ENCODE data around the gene PPP1R14C.

PPP1R14C gene

GRCh38 chr6:150251566-150252186, 108.8 kb downstream of the PPP1R14C start:
- Histone ChIP-seq H3K4ac (ENCODE audit: low read length) (no peak overlapping the region), H3K27me3 (ENCODE audit: control insufficient read depth in 3 of 3, insufficient read depth in 3 of 3, low read depth in 1 of 3, low read length in 3 of 3) (no peaks in the 10 kb centered on the region), H4K8ac (ENCODE audit: low read depth, low read length) (no peak overlapping the region), H3K18ac (ENCODE audit: low read length) (no peak overlapping the region), H3K14ac (ENCODE audit: low read length) (no peak overlapping the region), H2AK5ac (ENCODE audit: low read depth, low read length) (no peak overlapping the region), H2BK15ac (ENCODE audit: low read length) (no peak overlapping the region), H3K4me2 (ENCODE audit: insufficient read depth, low read length, poor library complexity, severe bottlenecking) (no peak overlapping the region), H3K23ac (ENCODE audit: low read depth, low read length, poor library complexity) (no peak overlapping the region), H3K27ac (replicated peaks; ENCODE audit: low read length) (no peak overlapping the region), H2AFZ (ENCODE audit: low read length) (no peak overlapping the region), H2BK12ac (ENCODE audit: low read length) (no peak overlapping the region), H3K4me3 (ENCODE audit: low read length in 2 of 2) (no peak overlapping the region), H3K36me3 (replicated peaks in 1 of 2; ENCODE audit: control insufficient read depth in 2 of 2, insufficient read depth in 2 of 2, low read length in 2 of 2) (peaks cover 0 to 28% of the 10 kb centered on the region in 2 donors), H3K79me1 (ENCODE audit: low read depth, low read length) (no peaks in the 10 kb centered on the region), H3K9me3 (replicated peaks in 1 of 2; ENCODE audit: control insufficient read depth in 2 of 2, insufficient read depth in 1 of 2, low read depth in 1 of 2, low read length in 2 of 2) (peaks cover 4 to 29% of the 10 kb centered on the region in 2 donors), H3K9ac (ENCODE audit: low read depth, low read length, poor library complexity) (no peak overlapping the region), H3K4me1 (ENCODE audit: control insufficient read depth in 2 of 2, insufficient read depth in 1 of 2, low read depth in 1 of 2, low read length in 2 of 2) (peaks cover 5 to 6% of the 10 kb centered on the region in 2 donors), H2BK5ac (ENCODE audit: low read length) (no peak overlapping the region), H2BK120ac (ENCODE audit: low read depth, low read length) (no peak overlapping the region), H4K91ac (ENCODE audit: low read depth, low read length, poor library complexity) (no peak overlapping the region)
- DNase-seq (ENCODE audit: low spot score): no peak
- no CpG with 5 or more reads among the region's 6 CpGs for WGBS, 2 donors (ENCODE audit: extremely low coverage in 2 of 2, insufficient read length in 2 of 2, insufficient replicate concordance in 1 of 2)

- H3K79me1 ChIP-seq (ENCODE audit: low read depth, low read length): no peaks in the 10 kb centered on the region
- no peak overlapping the region for H3K14ac ChIP-seq (ENCODE audit: low read length)
- no peak overlapping the region for H3K4ac ChIP-seq (ENCODE audit: low read length)
- H2BK15ac ChIP-seq (ENCODE audit: low read length): no peak overlapping the region
- H3K4me3 ChIP-seq (ENCODE audit: low read length in 2 of 2): no peak overlapping the region
- no peak overlapping the region for H3K27ac ChIP-seq (replicated peaks; ENCODE audit: low read length)
- H3K9ac ChIP-seq (ENCODE audit: low read depth, low read length, poor library complexity): no peak overlapping the region
- WGBS, 2 donors (ENCODE audit: extremely low coverage in 2 of 2, insufficient read length in 2 of 2, insufficient replicate concordance in 1 of 2): no CpG with 5 or more reads among the region's 6 CpGs
- H3K4me2 ChIP-seq (ENCODE audit: insufficient read depth, low read length, poor library complexity, severe bottlenecking): no peak overlapping the region
- no peak overlapping the region for H2BK5ac ChIP-seq (ENCODE audit: low read length)
- H4K91ac ChIP-seq (ENCODE audit: low read depth, low read length, poor library complexity): no peak overlapping the region
- no peak overlapping the region for H3K18ac ChIP-seq (ENCODE audit: low read length)
- no peak overlapping the region for H3K23ac ChIP-seq (ENCODE audit: low read depth, low read length, poor library complexity)
- peaks cover 4 to 20% of the 10 kb centered on the region in 2 donors for H3K9me3 ChIP-seq (replicated peaks in 1 of 2; ENCODE audit: control insufficient read depth in 2 of 2, insufficient read depth in 1 of 2, low read depth in 1 of 2, low read length in 2 of 2)
- no peak overlapping the region for H2BK12ac ChIP-seq (ENCODE audit: low read length)
- H3K27me3 ChIP-seq (ENCODE audit: control insufficient read depth in 3 of 3, insufficient read depth in 3 of 3, low read depth in 1 of 3, low read length in 3 of 3): no peaks in the 10 kb centered on the region
- H2AK5ac ChIP-seq (ENCODE audit: low read depth, low read length): no peak overlapping the region
- no peak overlapping the region for H2AFZ ChIP-seq (ENCODE audit: low read length)
- H4K8ac ChIP-seq (ENCODE audit: low read depth, low read length): no peak overlapping the region
- no peak overlapping the region for H2BK120ac ChIP-seq (ENCODE audit: low read depth, low read length)
- DNase-seq (ENCODE audit: low spot score): no peak
- peaks cover 0 to 28% of the 10 kb centered on the region in 2 donors for H3K36me3 ChIP-seq (replicated peaks in 1 of 2; ENCODE audit: control insufficient read depth in 2 of 2, insufficient read depth in 2 of 2, low read length in 2 of 2)
- H3K4me1 ChIP-seq (ENCODE audit: control insufficient read depth in 2 of 2, insufficient read depth in 1 of 2, low read depth in 1 of 2, low read length in 2 of 2): peaks cover 5 to 6% of the 10 kb centered on the region in 2 donors
These were observed 110.0 kb downstream of the PPP1R14C start for GRCh38 chr6:150252714-150253444.

- Histone ChIP-seq H3K4me3 (ENCODE audit: low read length in 2 of 2) (no peak overlapping the region), H3K9me3 (replicated peaks in 1 of 2; ENCODE audit: control insufficient read depth in 2 of 2, insufficient read depth in 1 of 2, low read depth in 1 of 2, low read length in 2 of 2) (peaks cover 2 to 15% of the 10 kb centered on the region in 2 donors), H4K8ac (ENCODE audit: low read depth, low read length) (no peak overlapping the region), H2BK15ac (ENCODE audit: low read length) (no peak overlapping the region), H3K9ac (ENCODE audit: low read depth, low read length, poor library complexity) (no peak overlapping the region), H3K79me1 (ENCODE audit: low read depth, low read length) (no peaks in the 10 kb centered on the region), H3K27ac (replicated peaks; ENCODE audit: low read length) (no peak overlapping the region), H2AFZ (ENCODE audit: low read length) (no peak overlapping the region), H3K23ac (ENCODE audit: low read depth, low read length, poor library complexity) (no peak overlapping the region), H2BK5ac (ENCODE audit: low read length) (no peak overlapping the region), H3K27me3 (ENCODE audit: control insufficient read depth in 3 of 3, insufficient read depth in 3 of 3, low read depth in 1 of 3, low read length in 3 of 3) (no peaks in the 10 kb centered on the region), H2BK12ac (ENCODE audit: low read length) (no peak overlapping the region), H3K4ac (ENCODE audit: low read length) (no peak overlapping the region), H3K4me1 (ENCODE audit: control insufficient read depth in 2 of 2, insufficient read depth in 1 of 2, low read depth in 1 of 2, low read length in 2 of 2) (peaks cover 5 to 6% of the 10 kb centered on the region in 2 donors), H4K91ac (ENCODE audit: low read depth, low read length, poor library complexity) (no peak overlapping the region), H3K36me3 (replicated peaks in 1 of 2; ENCODE audit: control insufficient read depth in 2 of 2, insufficient read depth in 2 of 2, low read length in 2 of 2) (peaks cover 0 to 28% of the 10 kb centered on the region in 2 donors), H3K4me2 (ENCODE audit: insufficient read depth, low read length, poor library complexity, severe bottlenecking) (no peak overlapping the region), H2BK120ac (ENCODE audit: low read depth, low read length) (no peak overlapping the region), H3K18ac (ENCODE audit: low read length) (no peak overlapping the region), H2AK5ac (ENCODE audit: low read depth, low read length) (no peak overlapping the region), H3K14ac (ENCODE audit: low read length) (no peak overlapping the region)
- WGBS, 2 donors (ENCODE audit: extremely low coverage in 2 of 2, insufficient read length in 2 of 2, insufficient replicate concordance in 1 of 2): no CpG with 5 or more reads among the region's 3 CpGs
- DNase-seq (ENCODE audit: low spot score): no peak
These were observed 110.6 kb downstream of the PPP1R14C start for GRCh38 chr6:150253489-150253888.

GRCh38 chr6:150254770-150255169, 111.9 kb downstream of the PPP1R14C start:
- Histone ChIP-seq H2BK15ac (ENCODE audit: low read length) (no peak overlapping the region), H3K14ac (ENCODE audit: low read length) (no peak overlapping the region), H3K4me3 (ENCODE audit: low read length in 2 of 2) (no peak overlapping the region), H4K8ac (ENCODE audit: low read depth, low read length) (no peak overlapping the region), H3K23ac (ENCODE audit: low read depth, low read length, poor library complexity) (no peak overlapping the region), H2BK120ac (ENCODE audit: low read depth, low read length) (no peak overlapping the region), H3K27ac (replicated peaks; ENCODE audit: low read length) (no peak overlapping the region), H3K9ac (ENCODE audit: low read depth, low read length, poor library complexity) (no peak overlapping the region), H3K79me1 (ENCODE audit: low read depth, low read length) (no peaks in the 10 kb centered on the region), H3K27me3 (ENCODE audit: control insufficient read depth in 3 of 3, insufficient read depth in 3 of 3, low read depth in 1 of 3, low read length in 3 of 3) (no peaks in the 10 kb centered on the region), H2BK5ac (ENCODE audit: low read length) (no peak overlapping the region), H3K9me3 (replicated peaks in 1 of 2; ENCODE audit: control insufficient read depth in 2 of 2, insufficient read depth in 1 of 2, low read depth in 1 of 2, low read length in 2 of 2) (peaks cover 2 to 10% of the 10 kb centered on the region in 2 donors), H4K91ac (ENCODE audit: low read depth, low read length, poor library complexity) (no peak overlapping the region), H2AFZ (ENCODE audit: low read length) (no peak overlapping the region), H3K4ac (ENCODE audit: low read length) (no peak overlapping the region), H3K4me1 (ENCODE audit: control insufficient read depth in 2 of 2, insufficient read depth in 1 of 2, low read depth in 1 of 2, low read length in 2 of 2) (peaks cover 5 to 6% of the 10 kb centered on the region in 2 donors), H2AK5ac (ENCODE audit: low read depth, low read length) (no peak overlapping the region), H3K4me2 (ENCODE audit: insufficient read depth, low read length, poor library complexity, severe bottlenecking) (no peak overlapping the region), H3K36me3 (replicated peaks in 1 of 2; ENCODE audit: control insufficient read depth in 2 of 2, insufficient read depth in 2 of 2, low read length in 2 of 2) (peaks cover 0 to 16% of the 10 kb centered on the region in 2 donors), H2BK12ac (ENCODE audit: low read length) (no peak overlapping the region), H3K18ac (ENCODE audit: low read length) (no peak overlapping the region)
- no CpG with 5 or more reads among the region's 4 CpGs for WGBS, 2 donors (ENCODE audit: extremely low coverage in 2 of 2, insufficient read length in 2 of 2, insufficient replicate concordance in 1 of 2)
- no peak for DNase-seq (ENCODE audit: low spot score)
